HepG2 (cell line): ENCODE measurements around the gene PPP2R5B. TPM values are rescaled to one million over a fixed set of nuclear protein-coding genes. Genes with fewer than 3 reads are reported as not detected.

Experiments used
- ATF7 ChIP-seq, 2 experiments: fragments of 450-650 bp in 1 of 2; sonication (generic) in 1 of 2; formaldehyde crosslinking in 1 of 2; IDR thresholded peaks; 2 replicates each; pipeline versions ENCODE4 v1.4.0 to v1.6.1; 2016 to 2020; ENCODE audit warnings: antibody characterized with exemption in 1 of 2, mild to moderate bottlenecking in 1 of 2, missing genetic modification reagents in 1 of 2
- FUBP1 ChIP-seq: sonication (generic); formaldehyde crosslinking; IDR thresholded peaks from 2 replicates; pipeline ENCODE4 v1.5.1; 2020; ENCODE audit warnings: missing genetic modification reagents, mild to moderate bottlenecking, borderline replicate concordance
- GABPA ChIP-seq, 2 experiments: IDR thresholded peaks; 2 replicates each; pipeline ENCODE4 v1.6.1; 2011 to 2016; ENCODE audit warnings: low read depth in 2 of 2, low read length in 1 of 2, missing biosample characterization in 1 of 2, missing genetic modification characterization in 1 of 2
- GTF3A ChIP-seq: sonication (generic); formaldehyde crosslinking; conservative IDR thresholded peaks from 2 replicates; pipeline ENCODE4 v1.4.0; 2020; ENCODE audit warnings: mild to moderate bottlenecking, missing genetic modification reagents
- HBP1 ChIP-seq: IDR thresholded peaks from 2 replicates; pipeline ENCODE4 v1.6.1; 2016; ENCODE audit warnings: low read depth, control low read depth
- MIER3 ChIP-seq: IDR thresholded peaks from 2 replicates; pipeline ENCODE4 v1.6.1; 2016; ENCODE audit warnings: missing compliant biosample characterization, borderline replicate concordance
- NFKB2 ChIP-seq: sonication (generic); formaldehyde crosslinking; IDR thresholded peaks from 2 replicates; pipeline ENCODE4 v1.4.0; 2020; ENCODE audit warnings: missing genetic modification reagents, borderline replicate concordance
- NR2C2 ChIP-seq: sonication (generic); formaldehyde crosslinking; IDR thresholded peaks from 2 replicates; pipeline ENCODE4 v1.4.0; 2020; ENCODE audit warnings: missing genetic modification reagents, mild to moderate bottlenecking, moderate library complexity, borderline replicate concordance
- POGZ ChIP-seq: sonication (generic); formaldehyde crosslinking; IDR thresholded peaks from 2 replicates; pipeline ENCODE4 v1.4.0; 2020; ENCODE audit warnings: mild to moderate bottlenecking, missing genetic modification reagents
- RELA ChIP-seq: sonication (generic); formaldehyde crosslinking; IDR thresholded peaks from 2 replicates; pipeline ENCODE4 v1.4.0; 2020; ENCODE audit warnings: missing genetic modification reagents
- SP1 ChIP-seq, 2 experiments: fragments of 450-650 bp in 1 of 2; sonication (generic) in 1 of 2; formaldehyde crosslinking in 1 of 2; IDR thresholded peaks; 2 replicates each; pipeline versions ENCODE4 v1.4.0 to v1.6.1; 2016 to 2020; ENCODE audit warnings: missing genetic modification reagents in 1 of 2
- SP2 ChIP-seq: sonication (generic); formaldehyde crosslinking; IDR thresholded peaks from 2 replicates; pipeline ENCODE4 v1.5.1; 2020; ENCODE audit warnings: mild to moderate bottlenecking, missing genetic modification reagents
- SSRP1 ChIP-seq: IDR thresholded peaks from 2 replicates; pipeline ENCODE4 v1.6.1; 2016; ENCODE audit warnings: control low read depth
- TBL1XR1 ChIP-seq: fragments of 150-350 bp; IDR thresholded peaks from 2 replicates; pipeline ENCODE4 v1.6.1; 2014; ENCODE audit warnings: borderline replicate concordance, low read length; ENCODE audit not compliant: partially characterized antibody
- THAP9 ChIP-seq: sonication (generic); formaldehyde crosslinking; IDR thresholded peaks from 2 replicates; pipeline ENCODE4; 2020; ENCODE audit warnings: missing genetic modification reagents, mild to moderate bottlenecking, borderline replicate concordance
- XRCC5 ChIP-seq: fragments of 200-400 bp; formaldehyde crosslinking; optimal IDR thresholded peaks from 2 replicates; pipeline ENCODE3; 2017; ENCODE audit warnings: mild to moderate bottlenecking, low read length
- ZNF616 ChIP-seq: sonication (generic); formaldehyde crosslinking; IDR thresholded peaks from 2 replicates; pipeline ENCODE4 v1.5.0; 2020; ENCODE audit warnings: low read depth, mild to moderate bottlenecking, missing genetic modification reagents
- ZNF780A ChIP-seq: sonication (generic); formaldehyde crosslinking; IDR thresholded peaks from 2 replicates; pipeline ENCODE4 v1.8.0; 2022; ENCODE audit warnings: mild to moderate bottlenecking, missing genetic modification reagents, moderate library complexity
- ZNF800 ChIP-seq: sonication (generic); formaldehyde crosslinking; IDR thresholded peaks from 2 replicates; pipeline ENCODE4 v1.4.0; 2020; ENCODE audit warnings: missing genetic modification reagents
- polyA plus RNA-seq, 8 experiments: library from polyadenylated mRNA; depleted of rRNA in 3 of 8; stranded (reverse) in 7 of 8; unstranded in 1 of 8; fragments of >200 nt; fragmentation: Illumina TruSeq in 4 of 8; extraction: Trizol in 4 of 8; gene quantifications; 2 replicates each; pipeline versions ENCODE4 v1.2.1 to v1.2.3, GENCODE V29; 2011 to 2016; ENCODE audit warnings: low read depth in 4 of 8, missing spikeins in 1 of 8, mixed read lengths in 1 of 8; ENCODE audit not compliant: insufficient read depth in 1 of 8
- total RNA-seq, 5 experiments: library from RNA; depleted of rRNA; stranded (reverse); fragments of >200 nt; fragmentation: Illumina TruSeq; extraction: Trizol; gene quantifications; 2 replicates each; pipeline ENCODE4 v1.2.3, GENCODE V29; 2016; ENCODE audit warnings: low read depth in 1 of 5

The PPP2R5B gene
- total and polyA plus RNA-seq, 2 of the 13 experiments (the other 11 are each of a cell fraction or from before 2014, with no cell fraction given), result 2.3 to 8.3 TPM

- peak; percentile 21; the same call in 1 of the 2 replicates for TF ChIP-seq THAP9 (CRISPR knock-in tag)
- TF ChIP-seq SSRP1, result no peak
- TF ChIP-seq NR2C2, result peak; percentile 79
- peak; percentile 33; the same call in 1 of the 2 replicates for TF ChIP-seq POGZ (CRISPR knock-in tag)
- 0 out of 2 replicates have a peak, but pooled peaks have one; percentile 19 for TF ChIP-seq GABPA (IDR thresholded peaks at IDR 0.05; ENCODE audit: low read depth, low read length)
- peak; percentile 77 for TF ChIP-seq GABPA (CRISPR knock-in tag; IDR thresholded peaks at IDR 0.05; ENCODE audit: low read depth)
- TF ChIP-seq ZNF780A (CRISPR knock-in tag), result no peak
- no peak for TF ChIP-seq RELA
- no peak for TF ChIP-seq NFKB2 (CRISPR knock-in tag)
- TF ChIP-seq ZNF616 (CRISPR knock-in tag), result no peak
- TF ChIP-seq XRCC5, result no peak
- no peak for TF ChIP-seq SP1 (IDR thresholded peaks at IDR 0.05)
- TF ChIP-seq SP1 (CRISPR knock-in tag; IDR thresholded peaks at IDR 0.05), result peak; percentile 74
- TF ChIP-seq ATF7 (IDR thresholded peaks at IDR 0.05), result peak; percentile 87
- TF ChIP-seq ATF7 (CRISPR knock-in tag; IDR thresholded peaks at IDR 0.05), result peak; percentile 95
- peak; percentile 49; the same call in 1 of the 2 replicates for TF ChIP-seq MIER3 (CRISPR knock-in tag)
- no peak for TF ChIP-seq FUBP1 (CRISPR knock-in tag)
- TF ChIP-seq ZNF800 (CRISPR knock-in tag), result no peak; the same call in 1 of the 2 replicates
- no peak for TF ChIP-seq GTF3A (CRISPR knock-in tag)
- TF ChIP-seq SP2, result 0 out of 2 replicates have a peak, but pooled peaks have one; percentile 40
- TF ChIP-seq TBL1XR1, result no peak
- no peak for TF ChIP-seq HBP1 (CRISPR knock-in tag)
Measured at GRCh38 chr11:64923944-64924909, at the start of gene PPP2R5B (continued).
